SK-N-MC (cell line): ENCODE measurements around the gene GPR25.
"Not testable (repeated sequence)": the region's sequence is repeated elsewhere in the genome, so short reads cannot be mapped to it uniquely, and the experiment has no call there.

Source experiments
- DNase-seq: peaks from one replicate; pipeline ENCODE4 v3.0.0-alpha.2; 2011; ENCODE audit warnings: low read depth, low spot score
- H3K27ac ChIP-seq: fragments of 200-600 bp; sonication (generic); 2 replicates; pipeline ENCODE4 v1.5.1; 2016; ENCODE audit warnings: mixed run types
- H3K36me3 ChIP-seq: fragments of 200-600 bp; sonication (generic); 2 replicates; pipeline ENCODE4 v1.6.1; 2017; ENCODE audit warnings: antibody characterized with exemption, low read length, mixed read lengths; ENCODE audit not compliant: insufficient read depth
- H3K4me3 ChIP-seq: fragments of 200-600 bp; sonication (generic); 2 replicates; pipeline ENCODE4 v1.5.1; 2016
- H3K9ac ChIP-seq: fragments of 200-600 bp; sonication (generic); 2 replicates; pipeline ENCODE4 v1.8.0; 2017; ENCODE audit warnings: mixed run types, mixed read lengths; ENCODE audit not compliant: insufficient read length
- H3K9me3 ChIP-seq: fragments of 200-600 bp; sonication (generic); 2 replicates; pipeline ENCODE4 v1.6.1; 2017; ENCODE audit warnings: low read depth, mild to moderate bottlenecking, antibody characterized with exemption, low read length, moderate library complexity, mixed read lengths
- EZH2 ChIP-seq: fragments of 200-600 bp; sonication (generic); IDR thresholded peaks from one replicate; pipeline ENCODE4 v1.6.1; 2017; ENCODE audit warnings: antibody characterized with exemption
- FOXP2 ChIP-seq: optimal IDR thresholded peaks from 2 replicates; pipeline ENCODE3; 2011; ENCODE audit warnings: mild to moderate bottlenecking, moderate library complexity; ENCODE audit not compliant: insufficient read depth; ENCODE audit errors: extremely low read length, control extremely low read depth
- POLR2AphosphoS5 ChIP-seq: IDR thresholded peaks from 2 replicates; pipeline ENCODE4 v1.6.1; 2012; ENCODE audit warnings: mild to moderate bottlenecking, low read depth, low read length, borderline replicate concordance

Gene GPR25

GRCh38 chr1:200911361-200911760 lies 38.6 kb downstream of the GPR25 start:
- H3K27ac ChIP-seq = no peak overlapping the region
- no peak overlapping the region for H3K9ac ChIP-seq
- no peaks in the 10 kb centered on the region for H3K9me3 ChIP-seq
- DNase-seq = no peak
- H3K4me3 ChIP-seq = no peak overlapping the region
- TF ChIP-seq FOXP2 (no peak), EZH2 (no peak), POLR2AphosphoS5 (no peak)
- no peaks in the 10 kb centered on the region for H3K36me3 ChIP-seq

GRCh38 chr1:200911936-200912335 lies 39.2 kb downstream of the GPR25 start:
- H3K4me3 ChIP-seq, H3K9me3 ChIP-seq, DNase-seq, H3K27ac ChIP-seq, H3K9ac ChIP-seq, H3K36me3 ChIP-seq: not testable (repeated sequence)

GRCh38 chr1:200912737-200913407 lies 40.1 kb downstream of the GPR25 start:
- H3K9ac ChIP-seq = no peak overlapping the region
- H3K4me3 ChIP-seq = no peak overlapping the region
- H3K27ac ChIP-seq = no peak overlapping the region
- H3K9me3 ChIP-seq = no peaks in the 10 kb centered on the region
- no peaks in the 10 kb centered on the region for H3K36me3 ChIP-seq
- DNase-seq = no peak
- TF ChIP-seq FOXP2 (no peak), POLR2AphosphoS5 (no peak), EZH2 (no peak)

GRCh38 chr1:200916152-200916551 lies 43.4 kb downstream of the GPR25 start:
- Histone ChIP-seq H3K9ac (no peak overlapping the region), H3K27ac (no peak overlapping the region), H3K9me3 (no peaks in the 10 kb centered on the region), H3K4me3 (no peak overlapping the region), H3K36me3 (no peaks in the 10 kb centered on the region)
- no peak for TF ChIP-seq FOXP2
- no peak for TF ChIP-seq POLR2AphosphoS5
- TF ChIP-seq EZH2 = no peak
- no peak for DNase-seq

- H3K9ac ChIP-seq = no peak overlapping the region
- H3K36me3 ChIP-seq = no peaks in the 10 kb centered on the region
- H3K27ac ChIP-seq = no peak overlapping the region
- TF ChIP-seq EZH2 = no peak
- no peak for TF ChIP-seq POLR2AphosphoS5
- no peak for TF ChIP-seq FOXP2
- no peaks in the 10 kb centered on the region for H3K9me3 ChIP-seq
- H3K4me3 ChIP-seq = no peak overlapping the region
- DNase-seq = no peak
Observed at GRCh38 chr1:200916681-200917080, 43.9 kb downstream of the GPR25 start.

- H3K9me3 ChIP-seq = no peaks in the 10 kb centered on the region
- no peak for TF ChIP-seq FOXP2
- TF ChIP-seq POLR2AphosphoS5 = no peak
- no peak for TF ChIP-seq EZH2
- H3K27ac ChIP-seq = no peak overlapping the region
- H3K9ac ChIP-seq = no peak overlapping the region
- no peaks in the 10 kb centered on the region for H3K36me3 ChIP-seq
- DNase-seq = no peak
- no peak overlapping the region for H3K4me3 ChIP-seq
Observed at GRCh38 chr1:200917291-200917817, 44.6 kb downstream of the GPR25 start.

- no peaks in the 10 kb centered on the region for H3K9me3 ChIP-seq
- no peak overlapping the region for H3K9ac ChIP-seq
- H3K36me3 ChIP-seq = no peaks in the 10 kb centered on the region
- TF ChIP-seq EZH2 = no peak
- no peak for TF ChIP-seq FOXP2
- TF ChIP-seq POLR2AphosphoS5 = no peak
- no peak overlapping the region for H3K4me3 ChIP-seq
- DNase-seq = no peak
- H3K27ac ChIP-seq = no peak overlapping the region
Observed at GRCh38 chr1:200918006-200918405, 45.2 kb downstream of the GPR25 start.

GRCh38 chr1:200919386-200919785 lies 46.6 kb downstream of the GPR25 start:
- TF ChIP-seq EZH2 (no peak), FOXP2 (no peak), POLR2AphosphoS5 (no peak)
- Histone ChIP-seq H3K27ac (no peak overlapping the region), H3K36me3 (no peaks in the 10 kb centered on the region), H3K9ac (no peak overlapping the region), H3K9me3 (no peaks in the 10 kb centered on the region), H3K4me3 (no peak overlapping the region)
- no peak for DNase-seq

GRCh38 chr1:200921571-200922110 lies 48.9 kb downstream of the GPR25 start:
- Histone ChIP-seq H3K9ac (no peak overlapping the region), H3K36me3 (no peaks in the 10 kb centered on the region), H3K4me3 (no peak overlapping the region), H3K9me3 (no peaks in the 10 kb centered on the region), H3K27ac (no peak overlapping the region)
- no peak for TF ChIP-seq FOXP2
- no peak for DNase-seq
